GM18520 (cell line): Measurements from ENCODE around the gene RGS1.

Experiments
- ATAC-seq: cut with Tn5 transposase; IDR thresholded peaks from one replicate; pipeline ENCODE4 v1.9.1; 2021; ENCODE audit not compliant: unreplicated experiment

Gene RGS1

DNA sequence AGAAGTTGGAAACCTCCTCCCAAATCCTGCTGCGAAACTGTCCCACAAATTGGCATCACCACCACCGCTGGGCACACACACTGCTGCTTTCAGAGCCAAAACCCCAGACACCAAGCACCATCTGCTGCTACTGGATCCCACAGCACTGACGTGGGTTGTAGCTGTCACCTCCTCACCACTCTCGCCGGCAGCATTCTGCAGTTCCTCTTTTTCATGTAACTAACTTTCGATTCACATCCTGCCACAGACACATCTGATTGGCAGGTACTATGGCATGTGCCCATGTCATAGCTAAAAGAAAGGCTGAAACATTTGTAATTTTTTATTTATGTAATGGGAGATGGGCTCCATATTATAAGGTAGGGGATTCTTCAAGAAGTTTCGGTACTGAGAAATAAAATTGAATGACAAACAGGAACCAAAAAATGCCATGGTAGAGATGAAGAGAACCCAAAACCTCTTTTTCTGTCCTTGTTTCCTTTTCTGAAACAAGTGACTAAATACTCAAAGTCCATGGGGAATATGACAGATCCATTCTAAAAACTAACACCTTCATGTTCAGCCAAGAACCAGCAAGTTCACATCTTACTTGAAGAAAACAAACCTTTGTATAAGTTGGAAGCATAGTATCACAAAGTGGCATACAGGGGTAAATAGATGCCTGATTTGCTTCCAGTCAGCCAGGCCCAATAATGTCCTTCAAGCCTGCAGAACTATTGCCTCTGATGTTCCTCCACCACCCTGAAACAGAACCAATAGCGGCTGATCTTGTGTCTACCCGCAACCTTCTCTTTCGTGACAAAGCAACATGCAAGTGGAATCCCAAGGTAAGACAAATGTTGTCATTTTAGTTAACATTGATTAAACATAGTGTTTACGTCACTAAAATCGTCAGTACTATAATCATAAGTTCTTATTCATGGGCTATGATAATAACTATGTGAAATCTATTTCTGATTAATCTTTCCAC lies 33.8 kb downstream of the RGS1 start:
- ATAC-seq, result peak; percentile 98

DNA sequence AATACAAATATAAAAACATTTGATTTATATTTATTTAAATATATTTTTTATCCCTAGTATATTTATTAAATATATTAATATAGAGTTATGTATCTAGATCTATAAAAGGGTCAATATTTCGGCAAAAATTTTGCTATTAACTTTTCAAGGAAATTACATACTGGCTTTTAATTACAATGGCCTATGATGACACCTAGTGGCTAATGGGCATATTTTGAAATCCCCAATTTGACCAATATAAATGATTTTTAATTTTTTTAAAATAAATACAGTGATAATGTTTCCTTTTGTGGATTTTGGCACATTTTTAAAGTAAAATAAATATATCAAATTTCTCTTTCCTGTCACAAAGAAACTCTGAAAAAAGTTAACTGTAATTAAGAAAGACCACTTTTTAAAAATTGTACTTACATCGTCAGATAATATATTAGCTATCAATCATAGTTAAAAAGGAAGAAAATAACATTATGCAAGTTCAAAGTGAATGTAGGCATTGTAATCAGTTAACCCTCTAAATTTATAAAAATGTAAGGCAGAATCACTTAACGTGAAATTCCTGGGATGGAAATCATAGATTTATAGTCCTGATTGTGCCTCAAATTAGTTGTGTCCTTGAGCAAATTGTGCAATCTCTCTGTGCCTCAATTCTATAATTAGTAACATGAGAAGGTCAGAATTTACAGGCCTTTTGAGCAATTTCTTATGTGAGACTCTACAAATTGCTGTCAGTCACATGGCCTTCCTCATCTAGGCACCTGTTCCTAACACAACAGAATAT lies 34.7 kb downstream of the RGS1 start:
- ATAC-seq, result no peak

GRCh38 chr1:192615055-192615454 lies 39.5 kb downstream of the RGS1 start:
- ATAC-seq, result peak; percentile 71

GRCh38 chr1:192620071-192620635 lies 44.6 kb downstream of the RGS1 start:
- no peak for ATAC-seq

DNA sequence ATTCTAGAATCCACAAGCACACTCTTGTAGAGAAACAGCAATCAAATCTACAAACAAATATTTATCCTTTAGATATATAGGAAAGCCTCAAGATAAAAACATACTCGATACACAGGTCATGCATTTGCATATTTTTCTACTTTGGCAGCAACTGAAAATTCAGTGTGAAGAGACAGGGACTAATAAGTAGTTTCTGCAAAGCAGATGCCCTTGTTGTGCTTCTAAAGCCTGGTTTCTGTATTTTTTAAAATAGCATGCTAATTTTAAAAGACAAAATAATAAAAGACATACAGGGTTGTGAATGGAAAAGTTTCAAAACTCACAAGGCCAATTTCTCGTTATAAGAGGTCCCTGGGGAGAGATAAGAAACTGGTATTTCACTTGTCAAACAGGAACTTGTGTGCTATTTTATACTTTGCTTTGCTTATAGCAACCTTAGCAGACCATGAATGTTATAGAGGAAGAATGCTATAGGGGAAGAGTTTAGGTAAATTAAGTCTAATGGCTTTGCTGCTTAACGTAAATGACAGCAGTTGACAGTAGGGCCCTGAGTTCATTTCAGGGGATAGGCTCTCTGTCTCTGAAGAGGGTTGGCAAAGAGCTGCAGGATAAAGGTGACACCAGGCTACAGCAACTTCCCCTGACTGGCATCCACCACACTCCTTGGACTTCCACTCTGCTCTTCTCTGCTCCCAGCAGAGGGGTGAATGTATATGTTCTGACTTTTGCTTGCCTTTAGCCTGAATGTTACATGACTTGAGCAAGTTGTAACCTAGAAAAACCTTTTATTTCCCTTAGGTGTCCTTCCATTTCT lies 51.0 kb downstream of the RGS1 start:
- peak; percentile 80 for ATAC-seq

DNA sequence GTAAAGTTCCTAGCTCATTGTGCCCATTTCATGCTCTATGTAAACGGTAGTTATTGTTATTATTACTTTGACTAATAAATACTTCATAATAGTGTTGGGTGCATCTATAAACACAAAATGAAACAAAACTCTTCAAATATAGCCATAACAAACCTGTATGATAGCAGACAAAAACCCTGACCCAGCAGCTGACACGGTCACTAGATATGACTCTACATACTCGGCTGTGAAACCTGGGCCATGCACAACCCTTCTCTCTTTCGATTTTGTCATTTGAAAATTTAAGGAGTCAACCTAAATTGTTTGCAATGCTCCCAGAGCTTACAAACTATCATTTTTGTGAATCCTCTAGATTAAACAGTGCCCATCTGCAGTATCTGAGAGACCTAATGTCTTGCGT lies 52.3 kb downstream of the RGS1 start:
- ATAC-seq, result no peak

DNA sequence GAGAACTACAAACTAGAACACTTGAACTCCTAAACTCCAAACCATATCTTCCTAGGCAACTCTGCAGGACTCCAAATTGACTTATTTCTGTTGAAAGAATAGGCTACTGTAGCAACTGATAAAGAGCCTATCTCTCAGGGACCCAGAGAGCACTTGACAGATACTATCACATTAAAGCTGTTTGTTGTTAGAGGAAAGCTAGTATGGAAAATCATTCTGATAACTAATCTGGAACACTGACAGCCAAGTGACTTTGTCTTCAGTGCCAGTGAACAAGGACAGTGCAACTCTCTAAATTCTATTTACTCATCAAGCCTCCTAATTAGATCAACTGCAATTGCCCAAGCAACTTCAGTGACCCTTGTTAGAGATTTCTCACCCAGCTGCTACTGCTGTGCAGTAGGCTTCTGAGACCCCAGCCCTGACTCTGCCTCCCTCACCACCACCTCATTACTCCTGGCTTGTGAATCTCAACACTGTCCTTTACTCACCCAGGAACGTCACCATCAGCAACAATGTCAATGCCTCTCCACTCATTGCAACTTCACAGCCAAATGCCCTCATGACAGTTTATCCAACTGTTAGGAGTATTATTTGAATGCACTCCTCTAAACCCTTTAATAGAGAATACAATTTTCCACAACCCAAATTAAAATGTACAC lies 53.0 kb downstream of the RGS1 start:
- no peak for ATAC-seq

DNA sequence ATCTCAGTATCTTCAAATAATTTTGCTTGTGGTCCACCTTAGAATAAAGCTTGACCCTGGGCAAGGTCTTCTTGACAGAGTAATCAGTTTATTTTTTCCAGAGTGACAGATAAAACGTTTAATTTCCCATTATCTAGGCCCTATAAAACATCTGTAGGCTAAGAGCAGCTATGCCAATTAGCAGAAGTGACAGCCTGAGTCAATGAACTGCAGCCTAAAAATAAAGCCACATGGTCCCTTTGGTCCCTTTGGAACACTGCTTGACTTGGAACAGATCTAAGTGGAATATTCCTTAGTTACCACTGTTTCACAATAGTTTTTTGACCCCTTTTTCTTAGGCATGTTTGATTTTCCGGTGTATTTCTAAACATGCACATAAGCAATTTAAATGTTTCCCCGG lies 54.0 kb downstream of the RGS1 start:
- no peak for ATAC-seq
